Posterior vena cava (tissue), 2 donors: ENCODE data around the gene ATAD3A. TPM values are rescaled to one million over a fixed set of nuclear protein-coding genes. Genes with fewer than 3 reads are reported as not detected.

Experiments
- DNase-seq: peaks from one replicate; pipeline ENCODE4 v3.0.0-alpha.2; 2020; ENCODE audit warnings: low spot score
- intact Hi-C, 2 donors: fragments of 100-400 bp; cut with DNase I; formaldehyde crosslinking; loops; one replicate each; pipeline versions ENCODE4 v1.14.1 to v1.14.2; 2022 to 2023
- total RNA-seq, 2 donors: library from RNA; stranded (reverse); fragmentation: NEBNext Ultra II Directional; extraction: Animal tissue kit (Norgen Biotek cat#: 25700); gene quantifications; one replicate each; pipeline ENCODE4 v1.2.1, GENCODE V29; 2021
- donor health status: DM: yes; HTN: yes; CAD: no.
- donor health status: DM: yes; HTN: yes; CAD: no.

Gene ATAD3A
- total RNA-seq, 2 donors from 2014 or later, result 12.2 to 14.2 TPM

GRCh38 chr1:1562556-1563195 lies 50.7 kb downstream of the ATAD3A start:
- no peak for DNase-seq
- intact Hi-C loops, result no loop called here

- no peak for DNase-seq
- intact Hi-C loops, result no loop called here
Measured at GRCh38 chr1:1563688-1564087, 51.7 kb downstream of the ATAD3A start.

GRCh38 chr1:1564268-1564667 lies 52.3 kb downstream of the ATAD3A start:
- no peak for DNase-seq
- intact Hi-C loops, result no loop called here

GRCh38 chr1:1565340-1565739 lies 53.4 kb downstream of the ATAD3A start:
- intact Hi-C loops, result no loop called here
- no peak for DNase-seq

GRCh38 chr1:1567152-1567875 lies 55.4 kb downstream of the ATAD3A start:
- intact Hi-C loops, result no loop called here

GRCh38 chr1:1567891-1568291 lies 55.9 kb downstream of the ATAD3A start:
- intact Hi-C loops, result no loop called here
- DNase-seq, result no peak

More at GRCh38 chr1:1567152-1567875, 55.4 kb downstream of the ATAD3A start:
- DNase-seq, result no peak

- intact Hi-C loops, result no loop called here
- DNase-seq, result no peak
Measured at GRCh38 chr1:1569341-1569740, 57.4 kb downstream of the ATAD3A start.

GRCh38 chr1:1573843-1574720 lies 62.1 kb downstream of the ATAD3A start:
- intact Hi-C loops, result no loop called here
- peak; percentile 92 for DNase-seq

- intact Hi-C loops, result no loop called here
- DNase-seq, result peak; percentile 98
Measured at GRCh38 chr1:1574721-1575537, 63.0 kb downstream of the ATAD3A start, which contains the start of gene SSU72. Gene SSU72 (minus strand): TSS chr1:1574863. CDS start chr1:1574557, 306 bp downstream.

- no peak for DNase-seq
- intact Hi-C loops, result no loop called here
Measured at GRCh38 chr1:1577367-1578011, 65.5 kb downstream of the ATAD3A start.

GRCh38 chr1:1578371-1578940 lies 66.5 kb downstream of the ATAD3A start:
- intact Hi-C loops, result no loop called here
- DNase-seq, result no peak

- DNase-seq, result no peak
- intact Hi-C loops, result no loop called here
Measured at GRCh38 chr1:1582585-1583346, 70.8 kb downstream of the ATAD3A start.

- DNase-seq, result no peak
- intact Hi-C loops, result no loop called here
Measured at GRCh38 chr1:1583347-1584010, 71.5 kb downstream of the ATAD3A start.
